ENCODE data around the gene LPA.
A peak's percentile ranks its signal among the peaks of the same experiment; 100 is the strongest.
"Not testable (repeated sequence)": the region's sequence is repeated elsewhere in the genome, so short reads cannot be mapped to it uniquely, and the experiment has no call there.

LPA gene

DNA sequence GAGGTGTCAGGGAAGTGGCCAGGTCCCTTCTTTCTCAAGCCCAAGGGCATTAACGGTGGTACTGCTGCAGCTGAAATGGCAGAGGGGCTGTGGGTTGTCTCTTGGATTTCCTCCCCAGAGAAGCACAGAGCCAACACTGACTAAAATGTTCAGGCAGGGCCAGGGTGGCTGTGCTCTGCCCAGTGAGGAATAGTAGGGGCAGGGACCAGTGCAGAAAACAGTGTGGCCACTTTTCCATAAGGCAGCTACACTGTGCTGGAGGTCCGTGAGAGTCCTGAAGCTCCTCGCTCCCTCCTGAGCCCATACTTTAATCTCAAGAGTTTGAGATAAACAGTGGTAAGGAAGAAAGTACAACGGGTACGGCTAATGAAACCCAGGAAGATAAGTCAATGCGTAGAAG is 4.5 kb downstream of the LPA start:
- no peak for DNase-seq

DNA sequence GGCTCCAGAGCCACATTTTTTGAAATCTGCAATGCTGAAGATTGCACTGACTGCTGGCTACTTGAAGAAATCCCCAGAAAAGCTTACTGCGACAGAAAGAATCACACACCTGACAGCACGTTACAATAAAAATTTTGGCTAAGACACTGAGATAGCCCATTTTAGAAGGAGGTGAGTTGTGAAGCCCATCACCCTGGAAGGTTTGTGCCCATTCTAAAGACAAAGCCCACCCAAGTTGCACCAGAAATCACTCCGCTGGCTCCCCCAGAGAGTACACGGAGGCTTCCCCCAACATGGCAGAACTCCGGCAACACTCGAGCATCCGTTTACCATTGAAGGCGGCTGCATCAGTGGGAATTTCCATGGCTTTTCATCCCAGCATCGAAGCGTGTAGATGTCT is 29.4 kb downstream of the LPA start:
- DNase-seq, result no peak

DNA sequence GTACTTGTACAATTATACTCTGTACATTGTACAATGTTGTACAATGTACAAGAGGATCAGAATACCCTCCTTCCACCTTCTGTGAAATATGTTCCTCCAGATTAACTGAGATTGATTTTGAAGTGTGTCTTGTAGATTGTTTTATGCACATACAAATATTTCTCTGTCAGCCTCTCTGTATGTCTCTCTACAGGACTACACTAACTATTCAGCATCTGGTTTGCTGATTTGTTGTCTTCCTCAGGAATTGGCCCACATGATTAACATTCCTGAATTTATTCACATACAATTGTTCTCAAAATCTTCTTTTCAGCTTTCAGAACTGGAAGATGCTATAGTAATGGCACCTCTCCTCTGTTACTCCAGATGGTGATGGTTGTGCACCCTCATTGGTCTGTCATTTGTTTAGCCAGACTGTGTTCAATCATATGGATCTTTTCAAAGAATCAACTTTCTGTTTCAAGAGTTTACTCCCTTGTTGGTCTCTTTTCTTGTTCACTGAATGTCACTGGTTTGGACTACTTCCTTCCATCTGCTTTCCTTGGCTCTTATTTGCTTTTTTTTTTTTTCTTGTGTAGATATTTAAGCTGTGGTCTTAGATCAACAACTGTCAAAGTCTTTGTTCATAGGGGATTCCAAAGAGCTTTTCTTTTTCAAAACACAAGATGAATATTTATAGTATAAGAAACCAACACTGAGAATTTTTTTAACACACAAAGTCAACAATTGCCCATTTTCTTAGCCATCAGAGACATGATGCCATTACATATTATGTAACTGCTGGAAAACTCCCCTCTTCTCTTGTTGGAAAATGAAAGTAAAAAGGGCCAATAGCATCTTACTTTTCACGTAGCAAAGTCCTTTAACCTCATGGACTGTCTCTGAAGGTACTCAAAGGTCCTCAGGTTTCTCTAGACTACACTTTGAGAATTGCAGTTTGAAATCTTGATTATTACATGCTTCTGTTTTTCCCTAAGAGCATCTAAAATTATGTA is 67.9 kb downstream of the LPA start:
- DNase-seq, result no peak

DNA sequence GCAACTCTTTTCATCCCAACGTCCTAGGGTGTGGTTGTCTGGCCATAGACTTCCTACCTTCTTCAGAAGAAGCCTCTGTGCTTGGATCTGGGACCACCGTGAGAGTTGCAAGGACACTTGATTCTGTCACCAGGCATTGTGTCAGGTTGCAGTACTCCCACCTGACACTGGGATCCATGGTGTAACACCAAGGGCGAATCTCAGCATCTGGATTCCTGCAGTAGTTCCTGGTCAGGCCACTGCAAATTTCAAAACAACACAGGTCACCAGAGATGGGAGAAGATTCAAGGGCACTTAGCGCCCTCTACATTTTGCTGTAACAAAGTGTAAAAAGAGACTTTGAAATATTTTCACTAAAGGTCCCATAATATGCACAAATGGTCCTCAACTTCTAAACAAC is 68.8 kb downstream of the LPA start:
- not testable (repeated sequence) for DNase-seq

GRCh38 chr6:160586374-160586773 is 77.7 kb downstream of the LPA start:
- no peak for DNase-seq

GRCh38 chr6:160583794-160584193 is 80.3 kb downstream of the LPA start:
- no peak for DNase-seq

- DNase-seq, result no peak
These were observed 82.7 kb downstream of the LPA start for GRCh38 chr6:160581406-160581805.

DNA sequence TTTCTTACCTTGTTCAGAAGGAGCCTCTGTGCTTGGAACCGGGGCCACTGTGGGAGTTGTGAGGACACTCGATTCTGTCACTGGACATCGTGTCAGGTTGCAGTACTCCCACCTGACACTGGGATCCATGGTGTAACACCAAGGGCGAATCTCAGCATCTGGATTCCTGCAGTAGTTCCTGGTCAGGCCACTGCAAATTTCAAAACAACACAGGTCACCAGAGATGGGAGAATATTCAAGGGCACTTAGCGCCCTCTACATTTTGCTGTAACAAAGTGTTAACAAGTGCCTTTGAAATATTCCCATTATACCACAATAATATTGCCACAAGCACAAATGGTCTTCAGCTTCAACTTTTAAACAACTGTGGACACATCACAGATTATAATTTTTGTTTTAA is 85.6 kb downstream of the LPA start:
- DNase-seq, result not testable (repeated sequence)

GRCh38 chr6:160573943-160574342 is 90.1 kb downstream of the LPA start:
- DNase-seq, result no peak

DNA sequence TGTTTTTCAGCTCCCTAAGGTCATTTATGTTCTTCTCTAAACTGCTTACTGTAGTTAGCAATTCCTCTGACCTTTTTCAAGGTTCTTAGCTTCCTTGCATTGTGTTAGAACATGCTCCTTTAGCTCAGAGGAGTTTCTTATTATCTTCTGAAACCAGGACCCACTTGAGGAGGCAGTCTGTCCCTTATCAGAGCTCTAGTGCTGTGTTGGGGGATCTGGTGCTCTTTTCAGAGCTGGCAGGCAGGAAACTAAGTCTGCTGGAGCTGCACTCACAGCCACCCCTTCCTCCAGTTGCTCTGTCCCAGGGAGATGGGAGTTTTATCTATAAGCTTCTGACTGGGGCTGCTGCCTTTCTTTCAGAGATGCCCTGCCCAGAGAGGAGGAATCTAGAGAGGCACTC is 92.9 kb downstream of the LPA start:
- DNase-seq, result not testable (repeated sequence)

GRCh38 chr6:160544802-160545201 is 119.3 kb downstream of the LPA start:
- DNase-seq, result no peak

- DNase-seq, result no peak
These were observed 128.8 kb downstream of the LPA start for GRCh38 chr6:160535270-160535669.

- DNase-seq, result peak; percentile 5 to 62 (median 38)
These were observed 129.9 kb downstream of the LPA start for GRCh38 chr6:160534050-160534696.

DNA sequence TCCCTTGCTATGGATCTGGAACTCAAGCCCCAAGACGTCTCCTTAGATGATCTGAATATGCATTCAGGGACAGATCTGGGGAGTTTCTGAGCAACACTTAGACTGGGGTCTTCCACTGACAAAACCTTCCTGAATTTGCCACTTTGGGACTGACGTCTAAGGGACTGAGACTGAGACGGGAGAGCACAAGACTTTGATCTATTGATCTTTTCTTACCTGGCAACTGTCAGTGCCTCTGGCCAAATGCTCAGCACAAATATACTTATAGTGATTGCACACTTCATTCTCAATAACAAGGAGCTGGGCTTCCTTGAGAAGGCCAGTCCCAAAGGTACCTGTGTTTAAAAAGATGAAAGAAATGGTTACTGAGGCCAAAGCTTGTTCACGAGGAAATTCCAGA is 131.8 kb downstream of the LPA start:
- no peak for DNase-seq

GRCh38 chr6:160531826-160532225 is 132.2 kb downstream of the LPA start:
- no peak for DNase-seq

- not testable (repeated sequence) for DNase-seq
These were observed 134.6 kb downstream of the LPA start for GRCh38 chr6:160529524-160529923.

DNA sequence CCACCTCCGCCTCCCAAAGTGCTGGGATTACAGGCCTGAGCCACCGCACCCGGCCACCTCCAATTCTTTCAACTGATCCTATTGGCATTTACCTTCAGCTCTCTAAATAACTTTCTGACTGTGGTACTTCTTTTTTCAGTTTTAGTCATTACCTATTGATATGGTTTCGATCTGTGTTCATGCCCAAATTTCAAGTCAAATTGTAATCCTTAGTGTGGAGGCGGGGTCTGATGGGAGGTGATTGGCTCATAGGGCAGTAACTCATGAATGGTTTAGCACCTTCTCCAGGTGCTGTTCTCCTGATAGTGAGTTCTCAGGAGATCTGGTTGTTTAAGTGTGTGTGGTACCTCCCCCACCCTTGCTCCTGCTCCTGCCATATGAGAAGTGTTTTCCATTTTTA is 140.9 kb downstream of the LPA start:
- DNase-seq, result no peak

- DNase-seq, result peak; percentile 63 to 69 (median 66)
These were observed 143.8 kb downstream of the LPA start for GRCh38 chr6:160520043-160520904.

- no peak for DNase-seq
These were observed 144.5 kb downstream of the LPA start for GRCh38 chr6:160519603-160520042.

GRCh38 chr6:160519133-160519532 is 144.9 kb downstream of the LPA start:
- DNase-seq, result no peak

- DNase-seq, result no peak
These were observed 150.2 kb downstream of the LPA start for GRCh38 chr6:160513836-160514235.

GRCh38 chr6:160510976-160511617 is 153.0 kb downstream of the LPA start:
- no peak for DNase-seq

DNA sequence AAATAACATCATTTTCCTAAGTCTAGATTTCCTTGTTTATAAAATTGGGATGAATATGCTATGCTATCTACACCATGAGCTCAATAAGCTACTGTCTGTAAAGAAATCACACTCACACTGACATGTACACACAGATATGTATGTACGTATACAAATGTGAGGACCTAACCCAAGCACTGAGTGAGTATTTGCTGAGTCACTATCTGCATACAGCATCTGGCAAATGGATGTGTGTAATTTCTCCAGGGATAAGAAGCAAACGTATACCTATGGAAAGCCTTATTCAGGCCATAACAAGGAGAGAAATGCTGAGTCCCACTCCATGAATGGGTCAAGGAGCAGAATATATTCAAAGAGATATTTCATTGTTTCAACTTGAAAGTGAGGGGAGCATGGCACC is 153.9 kb downstream of the LPA start:
- DNase-seq, result no peak
